Sigmoid colon (tissue), 7 donors: Measurements from ENCODE around the gene LSM14B. TPM values are rescaled to one million over a fixed set of nuclear protein-coding genes. Genes with fewer than 3 reads are reported as not detected.

ENCODE experiments used
- DNase-seq: peaks from one replicate; pipeline ENCODE4 v3.0.0-alpha.2; 2019
- H3K27ac ChIP-seq, 4 donors: fragments of 200-600 bp; sonication (generic); one replicate each; pipeline ENCODE4 v1.5.1; 2016 to 2019; ENCODE audit warnings: mild to moderate bottlenecking in 1 of 4
- H3K27me3 ChIP-seq, 3 donors: fragments of 200-600 bp; sonication (generic); one replicate each; pipeline ENCODE4 v1.5.1; 2019; ENCODE audit warnings: mild to moderate bottlenecking in 1 of 3
- H3K36me3 ChIP-seq, 4 donors: fragments of 200-600 bp; sonication (generic); one replicate each; pipeline ENCODE4 v1.5.1; 2016 to 2019
- H3K4me1 ChIP-seq, 4 donors: fragments of 200-600 bp; sonication (generic); one replicate each; pipeline ENCODE4 v1.5.1; 2017 to 2019
- H3K4me3 ChIP-seq, 4 donors: fragments of 200-600 bp; sonication (generic); one replicate each; pipeline ENCODE4 v1.5.1; 2017 to 2019; ENCODE audit warnings: mild to moderate bottlenecking in 2 of 4, moderate library complexity in 1 of 4
- H3K9me3 ChIP-seq, 4 donors: fragments of 200-600 bp in 3 of 4; sonication (generic) in 3 of 4; one replicate each; pipeline versions ENCODE4 v1.5.1 to v1.6.1; 2013 to 2019
- EP300 ChIP-seq, 4 donors: sonication (generic); formaldehyde crosslinking; IDR thresholded peaks; one replicate each; pipeline ENCODE4 v1.6.1; 2017; ENCODE audit warnings: antibody characterized with exemption in 4 of 4
- POLR2A ChIP-seq, 2 donors: fragments of 450-650 bp; IDR thresholded peaks; one replicate each; pipeline ENCODE4 v1.6.1; 2016; ENCODE audit warnings: antibody characterized with exemption in 2 of 2, mild to moderate bottlenecking in 2 of 2, moderate library complexity in 2 of 2
- POLR2AphosphoS5 ChIP-seq, 4 donors: sonication (generic); formaldehyde crosslinking; IDR thresholded peaks; one replicate each; pipeline ENCODE4 v1.6.1; 2017; ENCODE audit warnings: antibody characterized with exemption in 4 of 4
- WGBS, 2 donors: extraction: QIAGEN DNeasy Blood & Tissue Kit; methylation state at CpG; one replicate each; pipeline ENCODE4 v1.1.7; 2013; 5-methylcytosine and 5-hydroxymethylcytosine counted together
- intact Hi-C: fragments of 100-400 bp; cut with DNase I; formaldehyde crosslinking; loops from one replicate; pipeline ENCODE4 v1.15.1; 2023
- polyA plus RNA-seq, 3 donors: library from polyadenylated mRNA; stranded (reverse); fragments of 200-250 nt; gene quantifications; one replicate each; pipeline ENCODE4 v1.2.3, GENCODE V29; 2013
- total RNA-seq, 4 donors: library from RNA; depleted of rRNA; stranded (reverse); fragments of >200 nt; gene quantifications; one replicate each; pipeline ENCODE4 v1.1.0, GENCODE V29; 2016
- TF ChIP-seq, protein P1 (sequence below), 4 experiments: fragments of 450-650 bp in 3 of 4; fragments of 200-600 bp in 1 of 4; IDR thresholded peaks; one replicate each; pipeline ENCODE4 v1.5.1; 2016 to 2019; ENCODE audit warnings: antibody characterized with exemption in 4 of 4, mild to moderate bottlenecking in 3 of 4, moderate library complexity in 2 of 4
- donor health status: healthy with polysubstance abuse.
- donor health status: Bipolar disorder and iron deficiency.
- donor health status: healthy.

Gene LSM14B
- total and polyA plus RNA-seq, 7 donors: 16.9 to 28.5 (median 23.5) TPM

DNA sequence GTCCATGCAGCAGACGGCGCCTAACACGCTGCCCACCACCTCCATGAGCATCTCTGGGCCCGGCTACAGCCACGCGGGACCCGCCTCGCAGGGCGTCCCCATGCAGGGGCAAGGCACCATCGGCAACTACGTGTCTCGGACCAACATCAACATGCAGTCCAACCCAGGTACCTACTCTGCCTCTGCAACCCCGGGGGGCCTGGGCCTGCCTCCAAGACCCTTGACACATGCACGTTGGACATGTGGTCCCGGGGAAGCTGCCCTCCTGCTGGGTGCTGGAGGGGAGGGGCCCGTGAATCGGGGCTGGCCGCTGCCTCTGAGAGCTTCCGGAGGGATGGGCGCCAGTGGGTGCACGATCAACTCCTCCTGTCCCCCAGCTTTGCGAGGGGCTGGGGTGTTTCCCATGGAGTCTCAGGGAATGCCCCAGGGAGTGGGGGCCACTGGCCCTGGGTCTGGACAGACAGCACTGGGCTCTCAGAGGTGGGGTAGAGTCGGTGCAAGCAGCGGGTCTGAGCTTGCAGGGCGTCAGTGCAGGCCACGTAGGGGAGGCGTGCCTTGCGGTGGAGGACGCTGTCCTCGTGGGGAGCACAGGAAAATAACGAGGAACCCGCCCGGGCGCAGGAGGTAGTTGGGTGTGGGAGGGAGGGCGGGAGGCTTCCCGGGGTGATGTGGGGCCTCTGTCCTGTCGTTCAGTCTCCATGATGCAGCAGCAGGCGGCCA lies 40.6 kb downstream of the LSM14B start:
- Histone ChIP-seq H3K4me3 (no peak overlapping the region), H3K27me3 (no peaks in the 10 kb centered on the region), H3K9me3 (no peaks in the 10 kb centered on the region), H3K36me3 (peaks cover 5 to 76% (median 33%) of the 10 kb centered on the region in 4 donors), H3K4me1 (no peaks in the 10 kb centered on the region), H3K27ac (no peak overlapping the region)
- intact Hi-C loops: no loop called here
- TF ChIP-seq, protein P1, sequence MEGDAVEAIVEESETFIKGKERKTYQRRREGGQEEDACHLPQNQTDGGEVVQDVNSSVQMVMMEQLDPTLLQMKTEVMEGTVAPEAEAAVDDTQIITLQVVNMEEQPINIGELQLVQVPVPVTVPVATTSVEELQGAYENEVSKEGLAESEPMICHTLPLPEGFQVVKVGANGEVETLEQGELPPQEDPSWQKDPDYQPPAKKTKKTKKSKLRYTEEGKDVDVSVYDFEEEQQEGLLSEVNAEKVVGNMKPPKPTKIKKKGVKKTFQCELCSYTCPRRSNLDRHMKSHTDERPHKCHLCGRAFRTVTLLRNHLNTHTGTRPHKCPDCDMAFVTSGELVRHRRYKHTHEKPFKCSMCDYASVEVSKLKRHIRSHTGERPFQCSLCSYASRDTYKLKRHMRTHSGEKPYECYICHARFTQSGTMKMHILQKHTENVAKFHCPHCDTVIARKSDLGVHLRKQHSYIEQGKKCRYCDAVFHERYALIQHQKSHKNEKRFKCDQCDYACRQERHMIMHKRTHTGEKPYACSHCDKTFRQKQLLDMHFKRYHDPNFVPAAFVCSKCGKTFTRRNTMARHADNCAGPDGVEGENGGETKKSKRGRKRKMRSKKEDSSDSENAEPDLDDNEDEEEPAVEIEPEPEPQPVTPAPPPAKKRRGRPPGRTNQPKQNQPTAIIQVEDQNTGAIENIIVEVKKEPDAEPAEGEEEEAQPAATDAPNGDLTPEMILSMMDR (IDR thresholded peaks at IDR 0.05): no peak
- TF ChIP-seq POLR2AphosphoS5 (IDR thresholded peaks at IDR 0.05) (no peak), POLR2A (IDR thresholded peaks at IDR 0.05) (no peak), EP300 (IDR thresholded peaks at IDR 0.05) (no peak)
- no peak for DNase-seq
- WGBS, 2 donors: 94 to 96% methylated on average over 38 of the region's 38 CpGs

DNA sequence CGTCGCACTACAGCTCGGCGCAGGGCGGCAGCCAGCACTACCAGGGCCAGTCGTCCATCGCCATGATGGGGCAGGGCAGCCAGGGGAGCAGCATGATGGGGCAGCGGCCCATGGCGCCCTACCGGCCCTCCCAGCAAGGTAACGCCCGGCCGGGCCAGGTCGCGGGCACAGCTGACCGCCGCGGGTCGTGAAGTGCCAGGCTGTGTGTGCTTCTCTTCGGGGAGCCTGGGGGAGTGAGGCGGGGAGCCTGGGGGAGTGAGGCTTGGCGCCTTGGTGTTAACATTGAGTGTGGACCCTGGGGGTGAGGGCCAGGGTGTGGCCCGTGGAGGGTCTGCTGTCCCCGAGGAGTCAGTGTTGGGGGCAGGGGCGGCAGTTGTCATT lies 41.2 kb downstream of the LSM14B start:
- H3K36me3 ChIP-seq: peaks cover 5 to 81% (median 34%) of the 10 kb centered on the region in 4 donors
- H3K27me3 ChIP-seq: no peaks in the 10 kb centered on the region
- WGBS, 2 donors: 96 to 97% methylated on average over 25 of the region's 25 CpGs
- DNase-seq: no peak
- no peak overlapping the region for H3K27ac ChIP-seq
- intact Hi-C loops: no loop called here
- TF ChIP-seq POLR2A (IDR thresholded peaks at IDR 0.05) (no peak), POLR2AphosphoS5 (IDR thresholded peaks at IDR 0.05) (no peak), EP300 (IDR thresholded peaks at IDR 0.05) (no peak)
- TF ChIP-seq, protein P1 (IDR thresholded peaks at IDR 0.05): no peak
- H3K4me1 ChIP-seq: no peaks in the 10 kb centered on the region
- no peaks in the 10 kb centered on the region for H3K9me3 ChIP-seq
- H3K4me3 ChIP-seq: no peak overlapping the region

DNA sequence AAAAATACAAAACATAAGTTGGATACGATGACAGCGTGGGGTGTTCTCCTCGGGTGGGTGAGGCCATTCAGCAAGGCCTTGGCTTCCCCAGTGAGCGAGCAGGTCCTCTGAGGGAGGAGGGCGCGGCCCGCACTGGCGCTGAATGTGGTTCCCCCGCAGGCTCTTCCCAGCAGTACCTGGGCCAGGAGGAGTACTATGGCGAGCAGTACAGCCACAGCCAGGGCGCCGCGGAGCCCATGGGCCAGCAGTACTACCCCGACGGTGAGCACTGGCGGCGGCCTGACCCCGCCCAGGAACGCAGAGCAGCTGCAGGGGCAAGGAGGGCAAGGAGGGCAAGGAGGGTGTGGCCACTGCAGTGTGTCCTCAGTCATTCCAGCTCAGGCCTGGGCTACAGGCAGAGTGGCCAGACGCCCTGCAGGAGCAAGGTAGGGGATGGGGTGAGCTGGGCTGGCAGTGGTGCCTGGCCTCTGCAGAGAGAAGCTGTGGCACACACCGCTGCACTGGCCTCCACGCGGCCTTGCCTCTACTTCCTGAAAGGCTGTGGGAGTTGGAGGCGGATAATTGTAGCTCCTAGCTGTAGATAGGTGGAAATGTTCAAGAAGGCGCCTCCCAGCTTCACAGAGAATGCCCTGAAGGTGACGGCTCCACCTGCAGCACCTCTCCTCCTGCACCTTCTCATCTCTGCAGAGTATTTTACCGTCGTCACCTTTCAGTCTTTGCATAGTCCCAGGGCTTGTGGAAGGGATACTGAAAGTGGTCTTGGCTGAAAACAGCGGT lies 41.9 kb downstream of the LSM14B start:
- H3K36me3 ChIP-seq: peaks cover 5 to 88% (median 34%) of the 10 kb centered on the region in 4 donors

DNA sequence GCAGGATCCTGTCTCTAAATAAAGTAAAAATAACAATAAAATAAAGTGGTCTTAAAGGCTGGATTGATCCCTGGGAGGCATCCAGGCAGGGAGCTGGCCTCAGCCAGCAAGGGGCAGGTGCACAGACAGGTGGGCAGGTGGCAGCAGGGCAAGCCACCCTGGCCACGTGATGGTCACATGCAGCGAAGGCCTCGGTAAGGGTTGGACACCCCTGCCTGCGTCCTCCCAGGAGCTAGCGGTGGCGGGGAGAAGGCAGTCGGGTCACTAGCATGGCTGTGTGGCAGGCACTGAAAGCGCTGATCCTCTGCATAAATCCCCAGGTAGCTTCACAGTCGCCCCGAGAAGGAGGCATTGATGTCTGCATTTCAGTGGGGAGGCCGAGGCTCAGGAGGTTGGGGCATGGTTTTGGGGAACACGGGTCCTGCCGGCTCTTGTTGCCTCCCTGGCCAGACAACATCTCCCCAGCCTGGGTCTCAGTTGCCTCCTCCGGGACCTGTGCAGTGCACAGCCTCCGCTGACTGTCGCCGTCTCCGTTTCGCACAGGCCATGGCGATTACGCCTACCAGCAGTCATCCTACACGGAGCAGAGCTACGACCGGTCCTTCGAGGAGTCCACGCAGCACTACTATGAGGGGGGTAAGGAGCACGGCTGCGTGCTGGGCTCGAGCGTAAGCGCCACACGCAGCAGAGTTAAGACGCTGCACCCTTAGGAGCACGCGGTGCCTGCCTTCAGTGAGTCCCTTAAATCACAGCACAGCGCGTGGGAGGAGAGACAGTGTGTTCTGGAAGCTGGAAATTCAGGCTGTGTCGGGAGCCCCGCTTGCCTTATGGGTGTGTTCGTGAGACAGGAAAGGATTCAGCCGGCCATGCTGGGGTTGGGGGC lies 42.8 kb downstream of the LSM14B start:
- no peak overlapping the region for H3K4me3 ChIP-seq
- H3K4me1 ChIP-seq: no peaks in the 10 kb centered on the region
- H3K27ac ChIP-seq: no peak overlapping the region
- no peaks in the 10 kb centered on the region for H3K27me3 ChIP-seq
- no peak for DNase-seq
- intact Hi-C loops: no loop called here
- 97% methylated on average over 41 of the region's 41 CpGs for WGBS, 2 donors
- TF ChIP-seq EP300 (IDR thresholded peaks at IDR 0.05) (no peak), POLR2A (IDR thresholded peaks at IDR 0.05) (no peak), POLR2AphosphoS5 (IDR thresholded peaks at IDR 0.05) (no peak)
- TF ChIP-seq, protein P1 (IDR thresholded peaks at IDR 0.05): no peak
- H3K36me3 ChIP-seq: peaks cover 5 to 98% (median 34%) of the 10 kb centered on the region in 4 donors
- H3K9me3 ChIP-seq: no peaks in the 10 kb centered on the region

More for the DNA sequence above, 41.9 kb downstream of the LSM14B start:
- no peaks in the 10 kb centered on the region for H3K27me3 ChIP-seq
- WGBS, 2 donors: 89 to 93% methylated on average over 29 of the region's 29 CpGs
- DNase-seq: no peak
- intact Hi-C loops: no loop called here
- no peak overlapping the region for H3K27ac ChIP-seq
- no peaks in the 10 kb centered on the region for H3K9me3 ChIP-seq
- H3K4me3 ChIP-seq: no peak overlapping the region
- no peaks in the 10 kb centered on the region for H3K4me1 ChIP-seq
- no peak for TF ChIP-seq POLR2A (IDR thresholded peaks at IDR 0.05)
- TF ChIP-seq, protein P1 (IDR thresholded peaks at IDR 0.05): no peak
- TF ChIP-seq POLR2AphosphoS5 (IDR thresholded peaks at IDR 0.05): no peak
- TF ChIP-seq EP300 (IDR thresholded peaks at IDR 0.05): no peak
